GM12878 (cell line): ENCODE data around the gene ABHD2. TPM values are rescaled to one million over a fixed set of nuclear protein-coding genes. Genes with fewer than 3 reads are reported as not detected.

Source experiments
- ATAC-seq: fragments of 200-7000 bp; cut with Tn5 transposase; 3 replicates; pipeline ENCODE4 v1.9.1; 2020; ENCODE audit warnings: mild to moderate bottlenecking, moderate library complexity
- BruUV-seq: library from RNA; stranded (reverse); fragments of 400-500 nt; replicated peaks from 2 replicates; lab custom pipeline; 2021; lab: Mats Ljungman, UMichigan
- CTCF ChIA-PET: fragments of 300-600 bp; sonication (Branson Sonifier 250); formaldehyde crosslinking; extraction: SDS; loops from one replicate; lab custom pipeline; 2021; ENCODE audit warnings: inconsistent platforms; lab: Yijun Ruan, JAX
- POLR2A ChIA-PET: fragments of 350-600 bp; formaldehyde crosslinking; extraction: SDS; loops from one replicate; lab custom pipeline; 2021; ENCODE audit warnings: inconsistent platforms; lab: Charles Lee
- RAD21 ChIA-PET: fragments of 300-600 bp; sonication (Branson Sonifier 250); formaldehyde crosslinking; loops from one replicate; lab custom pipeline; 2023; ENCODE audit warnings: antibody characterized with exemption; ENCODE audit not compliant: unreplicated experiment; lab: Charles Lee
- SMC1A ChIA-PET: fragments of 300-600 bp; sonication (Branson Sonifier 250); formaldehyde crosslinking; loops from one replicate; lab custom pipeline; 2023; ENCODE audit not compliant: unreplicated experiment, uncharacterized antibody; lab: Charles Lee
- DNase-seq: peaks from one replicate; pipeline ENCODE4 v3.0.0-alpha.2; 2011; ENCODE audit warnings: low read depth, low spot score
- FAIRE-seq: peaks from 3 replicates; lab custom pipeline; 2011; peaks lifted over from hg19 to GRCh38; lab: Jason Lieb, UNC
- H2AFZ ChIP-seq: 2 replicates; pipeline ENCODE4 v1.6.0; 2011; ENCODE audit warnings: low read depth, low read length, control low read depth; ENCODE audit not compliant: control insufficient read depth
- H3K27ac ChIP-seq: 2 replicates; pipeline ENCODE4 v1.5.1; 2011; ENCODE audit warnings: control low read depth; ENCODE audit not compliant: control insufficient read depth, insufficient read depth
- H3K27me3 ChIP-seq, 2 experiments: replicated peaks in 1 of 2; 2 replicates each; pipeline versions ENCODE4 v1.6.0 to v1.6.1; 2011; ENCODE audit warnings: low read length in 1 of 2; ENCODE audit not compliant: control insufficient read depth in 2 of 2, insufficient read depth in 2 of 2
- H3K36me3 ChIP-seq, 2 experiments: 2 replicates each; pipeline ENCODE4 v1.5.1; 2011; ENCODE audit warnings: low read length in 1 of 2; ENCODE audit not compliant: control insufficient read depth in 2 of 2, insufficient read depth in 2 of 2
- H3K4me1 ChIP-seq: 2 replicates; pipeline ENCODE4 v1.6.1; 2011; ENCODE audit warnings: mild to moderate bottlenecking, low read length, moderate library complexity, mixed read lengths; ENCODE audit not compliant: control insufficient read depth, insufficient read depth
- H3K4me2 ChIP-seq: 2 replicates; pipeline ENCODE4 v1.6.0; 2011; ENCODE audit warnings: control low read depth; ENCODE audit not compliant: control insufficient read depth, insufficient read depth
- H3K4me3 ChIP-seq: fragments of 200-600 bp; sonication (generic); 2 replicates; pipeline ENCODE4 v1.5.1; 2016
- H3K79me2 ChIP-seq: 2 replicates; pipeline ENCODE4 v1.6.0; 2011; ENCODE audit warnings: low read length; ENCODE audit not compliant: control insufficient read depth, insufficient read depth
- H3K9ac ChIP-seq: 2 replicates; pipeline ENCODE4 v1.8.0; 2011; ENCODE audit warnings: low read length, control low read depth, mixed read lengths; ENCODE audit not compliant: control insufficient read depth, insufficient read depth
- H3K9me3 ChIP-seq: replicated peaks from 3 replicates; pipeline ENCODE4 v1.5.1; 2011; ENCODE audit warnings: mild to moderate bottlenecking, low read length; ENCODE audit not compliant: control insufficient read depth, insufficient read depth
- H4K20me1 ChIP-seq: 2 replicates; pipeline ENCODE4 v1.6.0; 2011; ENCODE audit not compliant: control insufficient read depth, insufficient read depth
- BCL11A ChIP-seq: IDR thresholded peaks from 2 replicates; pipeline ENCODE4 v1.6.1; 2011; ENCODE audit warnings: low read depth, low read length
- BCL3 ChIP-seq: IDR thresholded peaks from 2 replicates; pipeline ENCODE4 v1.6.1; 2011; ENCODE audit warnings: borderline replicate concordance, low read depth, mild to moderate bottlenecking, moderate library complexity, low read length; ENCODE audit not compliant: insufficient read depth, poor library complexity, severe bottlenecking
- BMI1 ChIP-seq: fragments of 450-650 bp; IDR thresholded peaks from 2 replicates; pipeline ENCODE4 v1.6.1; 2016; ENCODE audit warnings: mild to moderate bottlenecking, moderate library complexity, borderline replicate concordance
- CHD4 ChIP-seq: fragments of 200-600 bp; sonication (generic); IDR thresholded peaks from 2 replicates; pipeline ENCODE4 v1.6.1; 2016; ENCODE audit warnings: mild to moderate bottlenecking
- E4F1 ChIP-seq: fragments of 450-650 bp; IDR thresholded peaks from 2 replicates; pipeline ENCODE4 v1.6.1; 2018; ENCODE audit warnings: borderline replicate concordance, mild to moderate bottlenecking; ENCODE audit not compliant: partially characterized antibody
- JUND ChIP-seq: IDR thresholded peaks from 2 replicates; pipeline ENCODE4 v1.6.1; 2012; ENCODE audit warnings: low read depth, mild to moderate bottlenecking, low read length, improper control_type of control experiment, moderate library complexity
- PML ChIP-seq: IDR thresholded peaks from 2 replicates; pipeline ENCODE4 v1.6.1; 2012; ENCODE audit warnings: low read length, inconsistent platforms
- POLR2AphosphoS2 ChIP-seq: IDR thresholded peaks from 2 replicates; pipeline ENCODE4 v1.6.1; 2011; ENCODE audit warnings: low read depth, mild to moderate bottlenecking, low read length, improper control_type of control experiment, moderate library complexity
- YY1 ChIP-seq: IDR thresholded peaks from 2 replicates; pipeline ENCODE4 v1.6.1; 2011; ENCODE audit warnings: low read depth, mild to moderate bottlenecking, low read length
- WGBS: methylation state at CpG from one replicate; pipeline ENCODE4 v1.1.6; 2016; ENCODE audit warnings: low lambda C conversion rate; ENCODE audit not compliant: insufficient replicate concordance, insufficient coverage; ENCODE audit errors: missing lambda C conversion rate; 5-methylcytosine and 5-hydroxymethylcytosine counted together
- in situ Hi-C: fragments of 300-500 bp; cut with MboI; formaldehyde crosslinking; loops from 9 replicates; pipeline ENCODE4 v1.14.3; 2018; ENCODE audit warnings: mixed read lengths
- intact Hi-C: fragments of 100-400 bp; cut with micrococcal nuclease; formaldehyde crosslinking; loops from one replicate; pipeline ENCODE4 v1.14.2; 2022; ENCODE audit not compliant: unreplicated experiment
- polyA plus RNA-seq, 11 experiments: library from polyadenylated mRNA; depleted of rRNA in 4 of 11; unstranded in 6 of 11; stranded (reverse) in 5 of 11; fragments of >200 nt; fragmentation: Nextera tagmentation in 4 of 11; fragmentation: Illumina TruSeq in 1 of 11; extraction: Ambion mirVana in 4 of 11; extraction: Trizol in 1 of 11; gene quantifications; 1 replicate in 1 of 11; 2 replicates in 10 of 11; pipeline versions ENCODE4 v1.2.1 to v1.2.3, GENCODE V29; 2011 to 2016; ENCODE audit warnings: inconsistent platforms in 2 of 11, missing spikeins in 2 of 11, low read depth in 1 of 11
- total RNA-seq, 4 experiments: library from RNA; depleted of rRNA in 3 of 4; stranded (reverse); fragments of >200 nt in 3 of 4; fragmentation: Illumina TruSeq in 1 of 4; extraction: Trizol in 1 of 4; gene quantifications; 2 replicates each; pipeline versions ENCODE4 v1.2.1 to v1.2.3, GENCODE V29; 2013 to 2021
- TF ChIP-seq, protein P1 (sequence below): fragments of 450-650 bp; IDR thresholded peaks from 2 replicates; pipeline ENCODE4 v1.6.1; 2014; ENCODE audit warnings: mild to moderate bottlenecking
- TF ChIP-seq, protein P2 (sequence below): fragments of 450-650 bp; IDR thresholded peaks from 2 replicates; pipeline ENCODE4 v1.6.1; 2018; ENCODE audit warnings: mild to moderate bottlenecking, low read depth, moderate library complexity; ENCODE audit not compliant: partially characterized antibody
- TF ChIP-seq, protein P3 (sequence below): fragments of 150-350 bp; IDR thresholded peaks from 2 replicates; pipeline ENCODE4 v1.6.1; 2016; ENCODE audit warnings: low read depth, low read length

The ABHD2 gene
- total and polyA plus RNA-seq, 10 of the 15 experiments (the other 5 are each of a cell fraction or from before 2014, with no cell fraction given) = 1.2 to 33.6 (median 20.4) TPM

GRCh38 chr15:89095556-89095955 lies 7.3 kb downstream of the ABHD2 start:
- no peak overlapping the region for H3K9ac ChIP-seq
- ChIA-PET RAD21 (no interaction called here), CTCF (interaction anchor here (1.1 to 8.4 kb wide), 2 partner anchors 16 to 34 kb away, joined by 4 to 57 read pairs; no protein-coding TSS in a partner anchor), POLR2A (interaction anchor here (0.6 kb wide), 1 partner anchor 26 kb away, joined by 3 read pairs; no protein-coding TSS in a partner anchor), SMC1A (interaction anchor here (2.0 to 9.6 kb wide), 2 partner anchors 16 to 17 kb away, joined by 7 to 123 read pairs; no protein-coding TSS in a partner anchor)
- no peaks in the 10 kb centered on the region for H3K27me3 ChIP-seq
- in situ Hi-C loops (no loop called here), intact Hi-C loops (no loop called here)
- H3K9me3 ChIP-seq = no peaks in the 10 kb centered on the region
- peaks cover 29% of the 10 kb centered on the region for H3K79me2 ChIP-seq
- H2AFZ ChIP-seq = no peak overlapping the region
- no peak overlapping the region for H3K4me3 ChIP-seq
- WGBS = 89% methylated on average over 8 of the region's 8 CpGs
- no peaks in the 10 kb centered on the region for H4K20me1 ChIP-seq
- ATAC-seq = no peak
- no TSS peak for BruUV-seq
- H3K4me2 ChIP-seq = no peak overlapping the region
- H3K36me3 ChIP-seq = no peaks in the 10 kb centered on the region; a peak in 1 of 4 replicates
- no peaks in the 10 kb centered on the region for H3K4me1 ChIP-seq
- FAIRE-seq = no peak
- no peak for DNase-seq
- no peak overlapping the region for H3K27ac ChIP-seq
- TF ChIP-seq BCL11A = no peak
- TF ChIP-seq PML = no peak
- no peak for TF ChIP-seq POLR2AphosphoS2
- no peak for TF ChIP-seq E4F1
- no peak for TF ChIP-seq BCL3
- no peak for TF ChIP-seq CHD4
- TF ChIP-seq, protein P1, sequence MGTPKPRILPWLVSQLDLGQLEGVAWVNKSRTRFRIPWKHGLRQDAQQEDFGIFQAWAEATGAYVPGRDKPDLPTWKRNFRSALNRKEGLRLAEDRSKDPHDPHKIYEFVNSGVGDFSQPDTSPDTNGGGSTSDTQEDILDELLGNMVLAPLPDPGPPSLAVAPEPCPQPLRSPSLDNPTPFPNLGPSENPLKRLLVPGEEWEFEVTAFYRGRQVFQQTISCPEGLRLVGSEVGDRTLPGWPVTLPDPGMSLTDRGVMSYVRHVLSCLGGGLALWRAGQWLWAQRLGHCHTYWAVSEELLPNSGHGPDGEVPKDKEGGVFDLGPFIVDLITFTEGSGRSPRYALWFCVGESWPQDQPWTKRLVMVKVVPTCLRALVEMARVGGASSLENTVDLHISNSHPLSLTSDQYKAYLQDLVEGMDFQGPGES = no peak
- no peak for TF ChIP-seq BMI1
- no peak for TF ChIP-seq JUND
- TF ChIP-seq, protein P2, sequence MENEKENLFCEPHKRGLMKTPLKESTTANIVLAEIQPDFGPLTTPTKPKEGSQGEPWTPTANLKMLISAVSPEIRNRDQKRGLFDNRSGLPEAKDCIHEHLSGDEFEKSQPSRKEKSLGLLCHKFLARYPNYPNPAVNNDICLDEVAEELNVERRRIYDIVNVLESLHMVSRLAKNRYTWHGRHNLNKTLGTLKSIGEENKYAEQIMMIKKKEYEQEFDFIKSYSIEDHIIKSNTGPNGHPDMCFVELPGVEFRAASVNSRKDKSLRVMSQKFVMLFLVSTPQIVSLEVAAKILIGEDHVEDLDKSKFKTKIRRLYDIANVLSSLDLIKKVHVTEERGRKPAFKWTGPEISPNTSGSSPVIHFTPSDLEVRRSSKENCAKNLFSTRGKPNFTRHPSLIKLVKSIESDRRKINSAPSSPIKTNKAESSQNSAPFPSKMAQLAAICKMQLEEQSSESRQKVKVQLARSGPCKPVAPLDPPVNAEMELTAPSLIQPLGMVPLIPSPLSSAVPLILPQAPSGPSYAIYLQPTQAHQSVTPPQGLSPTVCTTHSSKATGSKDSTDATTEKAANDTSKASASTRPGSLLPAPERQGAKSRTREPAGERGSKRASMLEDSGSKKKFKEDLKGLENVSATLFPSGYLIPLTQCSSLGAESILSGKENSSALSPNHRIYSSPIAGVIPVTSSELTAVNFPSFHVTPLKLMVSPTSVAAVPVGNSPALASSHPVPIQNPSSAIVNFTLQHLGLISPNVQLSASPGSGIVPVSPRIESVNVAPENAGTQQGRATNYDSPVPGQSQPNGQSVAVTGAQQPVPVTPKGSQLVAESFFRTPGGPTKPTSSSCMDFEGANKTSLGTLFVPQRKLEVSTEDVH = no peak
- no peak for TF ChIP-seq YY1
- TF ChIP-seq, protein P3, sequence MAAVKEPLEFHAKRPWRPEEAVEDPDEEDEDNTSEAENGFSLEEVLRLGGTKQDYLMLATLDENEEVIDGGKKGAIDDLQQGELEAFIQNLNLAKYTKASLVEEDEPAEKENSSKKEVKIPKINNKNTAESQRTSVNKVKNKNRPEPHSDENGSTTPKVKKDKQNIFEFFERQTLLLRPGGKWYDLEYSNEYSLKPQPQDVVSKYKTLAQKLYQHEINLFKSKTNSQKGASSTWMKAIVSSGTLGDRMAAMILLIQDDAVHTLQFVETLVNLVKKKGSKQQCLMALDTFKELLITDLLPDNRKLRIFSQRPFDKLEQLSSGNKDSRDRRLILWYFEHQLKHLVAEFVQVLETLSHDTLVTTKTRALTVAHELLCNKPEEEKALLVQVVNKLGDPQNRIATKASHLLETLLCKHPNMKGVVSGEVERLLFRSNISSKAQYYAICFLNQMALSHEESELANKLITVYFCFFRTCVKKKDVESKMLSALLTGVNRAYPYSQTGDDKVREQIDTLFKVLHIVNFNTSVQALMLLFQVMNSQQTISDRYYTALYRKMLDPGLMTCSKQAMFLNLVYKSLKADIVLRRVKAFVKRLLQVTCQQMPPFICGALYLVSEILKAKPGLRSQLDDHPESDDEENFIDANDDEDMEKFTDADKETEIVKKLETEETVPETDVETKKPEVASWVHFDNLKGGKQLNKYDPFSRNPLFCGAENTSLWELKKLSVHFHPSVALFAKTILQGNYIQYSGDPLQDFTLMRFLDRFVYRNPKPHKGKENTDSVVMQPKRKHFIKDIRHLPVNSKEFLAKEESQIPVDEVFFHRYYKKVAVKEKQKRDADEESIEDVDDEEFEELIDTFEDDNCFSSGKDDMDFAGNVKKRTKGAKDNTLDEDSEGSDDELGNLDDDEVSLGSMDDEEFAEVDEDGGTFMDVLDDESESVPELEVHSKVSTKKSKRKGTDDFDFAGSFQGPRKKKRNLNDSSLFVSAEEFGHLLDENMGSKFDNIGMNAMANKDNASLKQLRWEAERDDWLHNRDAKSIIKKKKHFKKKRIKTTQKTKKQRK = no peak
